HG02763 (cell line): Measurements from ENCODE around the gene TRAFD1.

Experiments used
- ATAC-seq: cut with Tn5 transposase; IDR thresholded peaks from one replicate; pipeline ENCODE4 v1.9.1; 2021; ENCODE audit warnings: mild to moderate bottlenecking, moderate library complexity; ENCODE audit not compliant: unreplicated experiment

TRAFD1 gene

GRCh38 chr12:112172556-112173324 lies 47.4 kb downstream of the TRAFD1 start:
- no peak for ATAC-seq

- no peak for ATAC-seq
These were observed 50.2 kb downstream of the TRAFD1 start for GRCh38 chr12:112175361-112176155.

- ATAC-seq, result no peak
These were observed 51.1 kb downstream of the TRAFD1 start for GRCh38 chr12:112176321-112177010.

GRCh38 chr12:112178796-112179195 lies 53.4 kb downstream of the TRAFD1 start:
- no peak for ATAC-seq

- no peak for ATAC-seq
These were observed 54.0 kb downstream of the TRAFD1 start for GRCh38 chr12:112179341-112179740.

- no peak for ATAC-seq
These were observed 54.6 kb downstream of the TRAFD1 start for GRCh38 chr12:112179916-112180315.

GRCh38 chr12:112180422-112180821 lies 55.1 kb downstream of the TRAFD1 start:
- no peak for ATAC-seq

- ATAC-seq, result no peak
These were observed 57.1 kb downstream of the TRAFD1 start for GRCh38 chr12:112182499-112182898.

GRCh38 chr12:112183141-112184021 lies 58.0 kb downstream of the TRAFD1 start:
- no peak for ATAC-seq

GRCh38 chr12:112184056-112184887 lies 58.9 kb downstream of the TRAFD1 start:
- no peak for ATAC-seq

- ATAC-seq, result no peak
These were observed 59.9 kb downstream of the TRAFD1 start for GRCh38 chr12:112185093-112185923.

- no peak for ATAC-seq
These were observed 62.9 kb downstream of the TRAFD1 start for GRCh38 chr12:112188130-112188830.

GRCh38 chr12:112190231-112191025 lies 65.1 kb downstream of the TRAFD1 start:
- no peak for ATAC-seq

- ATAC-seq, result no peak
These were observed 65.8 kb downstream of the TRAFD1 start for GRCh38 chr12:112191201-112191600.

- no peak for ATAC-seq
These were observed 66.5 kb downstream of the TRAFD1 start for GRCh38 chr12:112191840-112192321.

- ATAC-seq, result no peak
These were observed 67.1 kb downstream of the TRAFD1 start for GRCh38 chr12:112192475-112192874.

- ATAC-seq, result no peak
These were observed 69.4 kb downstream of the TRAFD1 start for GRCh38 chr12:112194601-112195247.
